H1 (cell line): ENCODE results near the gene TLR1. TPM values are rescaled to one million over a fixed set of nuclear protein-coding genes. Genes with fewer than 3 reads are reported as not detected.

Source experiments
- CTCF ChIA-PET: fragments of 300-600 bp; sonication (Branson Sonifier 250); formaldehyde crosslinking; loops from one replicate; lab custom pipeline; 2021; ENCODE audit not compliant: partially characterized antibody; lab: Charles Lee
- POLR2A ChIA-PET: fragments of 300-600 bp; sonication (Branson Sonifier 250); formaldehyde crosslinking; loops from one replicate; lab custom pipeline; 2021; ENCODE audit warnings: inconsistent platforms; ENCODE audit not compliant: partially characterized antibody; lab: Charles Lee
- DNase-seq, 2 experiments: peaks; one replicate each; pipeline versions ENCODE4 v3.0.0 to v3.0.0-alpha.2; 2010 to 2022; ENCODE audit warnings: low spot score in 2 of 2, low read depth in 1 of 2, mixed read lengths in 1 of 2
- FAIRE-seq: peaks from 2 replicates; lab custom pipeline; 2011; peaks lifted over from hg19 to GRCh38; lab: Jason Lieb, UNC
- H2AFZ ChIP-seq: 2 replicates; pipeline ENCODE4 v1.8.1; 2012; ENCODE audit warnings: low read length, inconsistent platforms
- H2AK5ac ChIP-seq: 2 replicates; pipeline ENCODE4 v1.6.1; 2013; ENCODE audit warnings: low read depth, low read length
- H2BK120ac ChIP-seq: replicated peaks from 2 replicates; pipeline ENCODE3; 2013; ENCODE audit warnings: low read depth, low read length, inconsistent platforms
- H2BK12ac ChIP-seq: 2 replicates; pipeline ENCODE4 v1.6.1; 2013; ENCODE audit warnings: low read depth, low read length
- H2BK15ac ChIP-seq: 2 replicates; pipeline ENCODE4 v1.6.1; 2013; ENCODE audit warnings: low read length
- H2BK20ac ChIP-seq: 2 replicates; pipeline ENCODE4 v1.6.1; 2013; ENCODE audit warnings: low read length
- H2BK5ac ChIP-seq: 2 replicates; pipeline ENCODE4 v1.6.1; 2013; ENCODE audit warnings: low read depth, low read length
- H3K14ac ChIP-seq: 2 replicates; pipeline ENCODE4 v1.6.1; 2013; ENCODE audit warnings: inconsistent platforms; ENCODE audit not compliant: insufficient read length
- H3K18ac ChIP-seq: 2 replicates; pipeline ENCODE4 v1.6.1; 2013; ENCODE audit warnings: low read length; ENCODE audit errors: extremely low read depth
- H3K23ac ChIP-seq: 2 replicates; pipeline ENCODE4 v1.6.1; 2013; ENCODE audit warnings: inconsistent platforms; ENCODE audit not compliant: insufficient read length
- H3K23me2 ChIP-seq: 2 replicates; pipeline ENCODE4 v1.6.1; 2013; ENCODE audit warnings: low read depth, low read length
- H3K27ac ChIP-seq: 2 replicates; pipeline ENCODE4 v1.6.1; 2011; ENCODE audit warnings: low read depth, low read length, inconsistent platforms
- H3K27me3 ChIP-seq, 4 experiments: replicated peaks in 1 of 4; 1 replicate in 1 of 4; 2 replicates in 3 of 4; pipeline versions ENCODE4 v1.6.1 to v1.8.1; 2011 to 2013; ENCODE audit warnings: low read length in 3 of 4, mild to moderate bottlenecking in 3 of 4, inconsistent platforms in 2 of 4, mixed read lengths in 2 of 4, moderate library complexity in 1 of 4; ENCODE audit not compliant: control insufficient read depth in 3 of 4, insufficient read depth in 3 of 4; ENCODE audit errors: extremely low read depth in 1 of 4
- H3K36me3 ChIP-seq, 4 experiments: 2 replicates each; pipeline versions ENCODE4 v1.6.1 to v1.8.1; 2011 to 2013; ENCODE audit warnings: mild to moderate bottlenecking in 4 of 4, low read length in 3 of 4, moderate library complexity in 2 of 4, control low read depth in 1 of 4, inconsistent platforms in 1 of 4; ENCODE audit not compliant: insufficient read depth in 4 of 4, control insufficient read depth in 2 of 4
- H3K4ac ChIP-seq: replicated peaks from 2 replicates; pipeline ENCODE3; 2013; ENCODE audit warnings: low read length, low read depth, mixed read lengths, inconsistent platforms; ENCODE audit not compliant: insufficient read length
- H3K4me1 ChIP-seq, 4 experiments: replicated peaks in 1 of 4; 1 replicate in 1 of 4; 2 replicates in 3 of 4; pipeline versions ENCODE4 v1.6.1 to v1.8.1; 2011 to 2013; ENCODE audit warnings: low read length in 3 of 4, inconsistent platforms in 2 of 4, mixed read lengths in 1 of 4; ENCODE audit not compliant: insufficient read depth in 4 of 4, control insufficient read depth in 3 of 4
- H3K4me2 ChIP-seq, 2 experiments: 2 replicates each; pipeline versions ENCODE4 v1.6.1 to v1.8.1; 2011 to 2013; ENCODE audit warnings: low read depth in 2 of 2, low read length in 2 of 2, control low read depth in 1 of 2, inconsistent platforms in 1 of 2, mild to moderate bottlenecking in 1 of 2; ENCODE audit not compliant: insufficient read depth in 1 of 2
- H3K4me3 ChIP-seq, 4 experiments: fragments of 200-600, 300-600 bp in 1 of 4; sonication (generic), shearing (Covaris generic), sonication (Bioruptor Twin) in 1 of 4; 2 replicates each; pipeline versions ENCODE4 v1.5.1 to v1.8.1; 2011 to 2016; ENCODE audit warnings: low read length in 4 of 4, low read depth in 3 of 4, control low read depth in 2 of 4, inconsistent platforms in 2 of 4, mild to moderate bottlenecking in 2 of 4, mixed read lengths in 1 of 4, moderate library complexity in 1 of 4; ENCODE audit not compliant: insufficient read depth in 2 of 4; ENCODE audit errors: extremely low read depth in 1 of 4
- H3K56ac ChIP-seq: replicated peaks from 2 replicates; pipeline ENCODE3; 2013; ENCODE audit warnings: low read depth, mild to moderate bottlenecking, mixed read lengths, low read length, inconsistent platforms; ENCODE audit not compliant: insufficient read length
- H3K79me1 ChIP-seq: 2 replicates; pipeline ENCODE4 v1.6.1; 2013; ENCODE audit warnings: low read depth, low read length, control low read depth
- H3K79me2 ChIP-seq, 2 experiments: 2 replicates each; pipeline versions ENCODE4 v1.6.1 to v1.8.1; 2012 to 2013; ENCODE audit warnings: low read length in 2 of 2, mild to moderate bottlenecking in 2 of 2, inconsistent platforms in 1 of 2; ENCODE audit not compliant: insufficient read depth in 2 of 2, control insufficient read depth in 1 of 2
- H3K9ac ChIP-seq, 4 experiments: replicated peaks in 1 of 4; 1 replicate in 1 of 4; 2 replicates in 3 of 4; pipeline versions ENCODE4 v1.6.1 to v1.8.1; 2011 to 2013; ENCODE audit warnings: low read depth in 3 of 4, low read length in 3 of 4, control low read depth in 2 of 4, mild to moderate bottlenecking in 2 of 4, moderate library complexity in 2 of 4, inconsistent platforms in 1 of 4; ENCODE audit errors: extremely low read depth in 1 of 4
- H3K9me3 ChIP-seq, 2 experiments: 2 replicates each; pipeline versions ENCODE4 v1.6.1 to v1.8.1; 2012 to 2013; ENCODE audit warnings: mild to moderate bottlenecking in 2 of 2, moderate library complexity in 2 of 2, control low read depth in 1 of 2, inconsistent platforms in 1 of 2, low read depth in 1 of 2, low read length in 1 of 2, mixed read lengths in 1 of 2; ENCODE audit not compliant: insufficient read depth in 2 of 2
- H4K20me1 ChIP-seq, 2 experiments: replicated peaks in 1 of 2; 2 replicates each; pipeline versions ENCODE3 to v1.8.1; 2011 to 2013; ENCODE audit warnings: inconsistent platforms in 2 of 2, low read length in 2 of 2, mild to moderate bottlenecking in 1 of 2; ENCODE audit not compliant: insufficient read depth in 2 of 2, control insufficient read depth in 1 of 2
- H4K5ac ChIP-seq: 2 replicates; pipeline ENCODE4 v1.6.1; 2013; ENCODE audit warnings: low read length, low read depth, mixed read lengths, inconsistent platforms; ENCODE audit not compliant: insufficient read length
- H4K8ac ChIP-seq: 2 replicates; pipeline ENCODE4 v1.8.0; 2013; ENCODE audit warnings: mild to moderate bottlenecking, moderate library complexity, low read length, inconsistent platforms; ENCODE audit not compliant: insufficient read depth; ENCODE audit errors: extremely low read depth
- H4K91ac ChIP-seq: replicated peaks from 2 replicates; pipeline ENCODE3; 2013; ENCODE audit warnings: low read length, mixed read lengths, inconsistent platforms; ENCODE audit not compliant: insufficient read length
- ATF3 ChIP-seq: IDR thresholded peaks from 2 replicates; pipeline ENCODE4 v1.6.1; 2011; ENCODE audit warnings: low read depth, mild to moderate bottlenecking, low read length; ENCODE audit not compliant: insufficient read depth
- E2F6 ChIP-seq: IDR thresholded peaks from 2 replicates; pipeline ENCODE4 v1.6.1; 2012; ENCODE audit warnings: inconsistent platforms
- EZH2 ChIP-seq: fragments of 200-600 bp; sonication (generic); IDR thresholded peaks from 2 replicates; pipeline ENCODE4 v1.7.1; 2012; ENCODE audit warnings: low read depth, mild to moderate bottlenecking, moderate library complexity, low read length, inconsistent platforms; ENCODE audit not compliant: severe bottlenecking
- JUN ChIP-seq: IDR thresholded peaks from 2 replicates; pipeline ENCODE4 v1.6.1; 2011; ENCODE audit warnings: low read depth, mild to moderate bottlenecking, improper control_type of control experiment, low read length
- JUND ChIP-seq: IDR thresholded peaks from 2 replicates; pipeline ENCODE4 v1.6.1; 2011; ENCODE audit warnings: mild to moderate bottlenecking, improper control_type of control experiment, low read length
- KDM1A ChIP-seq: fragments of 200-600, 300-600 bp; sonication (generic); IDR thresholded peaks from 2 replicates; pipeline ENCODE4 v1.7.1; 2016; ENCODE audit warnings: mild to moderate bottlenecking, low read length, borderline replicate concordance
- KDM4A ChIP-seq: IDR thresholded peaks from one replicate; pipeline ENCODE4 v1.7.1; 2012; ENCODE audit warnings: low read depth, mild to moderate bottlenecking, moderate library complexity, low read length, inconsistent platforms; ENCODE audit not compliant: severe bottlenecking
- POLR2A ChIP-seq, 2 experiments: IDR thresholded peaks; 1 replicate in 1 of 2; 2 replicates in 1 of 2; pipeline ENCODE4 v1.6.1; 2011; ENCODE audit warnings: low read depth in 2 of 2, low read length in 2 of 2, mild to moderate bottlenecking in 2 of 2; ENCODE audit errors: control extremely low read depth in 1 of 2
- POU5F1 ChIP-seq: IDR thresholded peaks from 2 replicates; pipeline ENCODE4 v1.6.1; 2011; ENCODE audit warnings: low read depth, mild to moderate bottlenecking, low read length, moderate library complexity
- WGBS, 2 experiments: shearing (Covaris generic) in 1 of 2; methylation state at CpG; one replicate each; pipeline versions ENCODE4 v1.1.6 to v1.1.7; 2013 to 2015; ENCODE audit warnings: low lambda C conversion rate in 2 of 2, mixed read lengths in 2 of 2, inconsistent platforms in 1 of 2, low coverage in 1 of 2, missing lambda C conversion rate in 1 of 2; ENCODE audit not compliant: insufficient replicate concordance in 2 of 2, insufficient coverage in 1 of 2, insufficient read length in 1 of 2; ENCODE audit errors: extremely low coverage in 1 of 2, missing lambda C conversion rate in 1 of 2; 5-methylcytosine and 5-hydroxymethylcytosine counted together
- polyA plus RNA-seq, 7 experiments: library from polyadenylated mRNA; depleted of rRNA in 3 of 7; stranded (reverse) in 5 of 7; unstranded in 2 of 7; fragments of >200 nt in 5 of 7; fragments of 200-250 nt in 2 of 7; gene quantifications; 1 replicate in 5 of 7; 2 replicates in 1 of 7; 4 replicates in 1 of 7; pipeline versions ENCODE4 v1.2.1 to v1.2.3, GENCODE V29; 2011 to 2013; ENCODE audit warnings: missing spikeins in 2 of 7, mixed read lengths in 2 of 7
- total RNA-seq: library from RNA; stranded (reverse); fragmentation: NEBNext Ultra II Directional; extraction: Animal tissue kit (Norgen Biotek cat#: 25700); gene quantifications from 2 replicates; pipeline ENCODE4 v1.2.1, GENCODE V29; 2021

The TLR1 gene
- total and polyA plus RNA-seq, 2 of the 8 experiments (the other 6 are each of a cell fraction or from before 2014, with no cell fraction given), result not detected

GRCh38 chr4:38800366-38800765, 4.2 kb downstream of the TLR1 start:
- Histone ChIP-seq H3K4me2 (no peak overlapping the region), H3K18ac (no peak overlapping the region), H4K91ac (no peak overlapping the region), H3K4ac (no peak overlapping the region), H2BK120ac (no peak overlapping the region), H3K56ac (no peak overlapping the region), H3K27ac (no peak overlapping the region), H3K36me3 (no peaks in the 10 kb centered on the region; a peak in 1 of 8 replicates), H3K23ac (no peak overlapping the region), H3K27me3 (no peaks in the 10 kb centered on the region), H3K14ac (no peak overlapping the region), H2BK15ac (no peak overlapping the region), H2BK20ac (no peak overlapping the region), H2AFZ (no peak overlapping the region), H4K5ac (no peak overlapping the region), H2AK5ac (no peak overlapping the region), H3K4me1 (no peaks in the 10 kb centered on the region), H3K9me3 (peaks cover 9 to 12% of the 10 kb centered on the region in 2 experiments; a peak in 3 of 4 replicates), H3K23me2 (no peaks in the 10 kb centered on the region), H2BK12ac (no peak overlapping the region), H3K9ac (no peak overlapping the region), H3K4me3 (no peak overlapping the region), H4K20me1 (no peaks in the 10 kb centered on the region), H2BK5ac (no peak overlapping the region), H3K79me2 (no peaks in the 10 kb centered on the region), H4K8ac (no peak overlapping the region), H3K79me1 (no peaks in the 10 kb centered on the region)
- 88% methylated on average over 2 of the region's 2 CpGs; no CpG with 5 or more reads in 1 of the 2 experiments for WGBS, 2 experiments
- ChIA-PET CTCF (interaction anchor here (0.7 to 1.5 kb wide), 4 partner anchors 16 to 43 kb away, joined by 3 read pairs; partner anchors contain the start of gene TLR10), POLR2A (no interaction called here)
- no peak for FAIRE-seq
- DNase-seq, result no peak
- TF ChIP-seq JUND, result no peak
- no peak for TF ChIP-seq JUN
- no peak for TF ChIP-seq POU5F1
- no peak for TF ChIP-seq POLR2A (IDR thresholded peaks at IDR 0.05; ENCODE audit: control extremely low read depth in 1 of 2, low read depth in 2 of 2, low read length in 2 of 2)
- no peak for TF ChIP-seq KDM1A
- TF ChIP-seq ATF3, result no peak
- no peak for TF ChIP-seq EZH2
- TF ChIP-seq E2F6, result no peak
- no peak for TF ChIP-seq KDM4A
